Liver (tissue), 3 donors: ENCODE results near the gene TBXT.

Experiments used
- CTCF ChIP-seq: fragments of 150-350 bp; IDR thresholded peaks from 2 replicates; pipeline ENCODE4 v1.5.1; 2017; ENCODE audit warnings: improper control_type of control experiment, low read depth, low read length; ENCODE audit not compliant: missing input control
- MAX ChIP-seq: IDR thresholded peaks from 2 replicates; pipeline ENCODE4 v1.6.1; 2016; ENCODE audit warnings: antibody characterized with exemption
- NR2F2 ChIP-seq: IDR thresholded peaks from 2 replicates; pipeline ENCODE4 v1.6.1; 2016; ENCODE audit warnings: antibody characterized with exemption
- RAD21 ChIP-seq, 2 donors: IDR thresholded peaks; 2 replicates each; pipeline ENCODE4 v1.6.1; 2016; ENCODE audit warnings: antibody characterized with exemption in 2 of 2, mild to moderate bottlenecking in 2 of 2
- YY1 ChIP-seq: IDR thresholded peaks from 2 replicates; pipeline ENCODE4 v1.6.1; 2016; ENCODE audit warnings: antibody characterized with exemption, mild to moderate bottlenecking
- TF ChIP-seq, protein P1 (sequence below): IDR thresholded peaks from 2 replicates; pipeline ENCODE4 v1.6.1; 2016; ENCODE audit warnings: antibody characterized with exemption, mild to moderate bottlenecking
- donor health status: healthy.
- donor health status: healthy.

DNA sequence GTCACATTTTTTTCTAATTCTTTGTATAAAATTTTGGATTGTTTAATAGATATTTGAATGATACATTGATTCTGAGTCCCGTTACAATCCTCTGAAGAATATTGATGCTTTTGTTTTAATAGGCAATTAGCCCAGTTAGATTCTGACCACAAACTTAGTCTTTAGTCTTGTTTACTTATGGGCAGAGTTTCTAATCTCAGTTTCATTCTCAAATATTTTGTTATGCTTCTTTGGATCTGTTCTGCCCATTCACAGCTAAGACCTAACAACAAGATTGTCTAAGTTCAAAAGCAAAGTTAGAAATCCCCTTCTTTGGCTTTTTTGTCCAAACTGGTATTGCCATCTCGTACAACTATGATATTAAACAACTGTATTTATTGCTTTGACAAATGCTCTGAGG, 58.0 kb downstream of the TBXT start:
- TF ChIP-seq CTCF (no peak), NR2F2 (no peak), RAD21 (IDR thresholded peaks at IDR 0.05) (no peak), MAX (no peak), YY1 (no peak)
- TF ChIP-seq, protein P1, sequence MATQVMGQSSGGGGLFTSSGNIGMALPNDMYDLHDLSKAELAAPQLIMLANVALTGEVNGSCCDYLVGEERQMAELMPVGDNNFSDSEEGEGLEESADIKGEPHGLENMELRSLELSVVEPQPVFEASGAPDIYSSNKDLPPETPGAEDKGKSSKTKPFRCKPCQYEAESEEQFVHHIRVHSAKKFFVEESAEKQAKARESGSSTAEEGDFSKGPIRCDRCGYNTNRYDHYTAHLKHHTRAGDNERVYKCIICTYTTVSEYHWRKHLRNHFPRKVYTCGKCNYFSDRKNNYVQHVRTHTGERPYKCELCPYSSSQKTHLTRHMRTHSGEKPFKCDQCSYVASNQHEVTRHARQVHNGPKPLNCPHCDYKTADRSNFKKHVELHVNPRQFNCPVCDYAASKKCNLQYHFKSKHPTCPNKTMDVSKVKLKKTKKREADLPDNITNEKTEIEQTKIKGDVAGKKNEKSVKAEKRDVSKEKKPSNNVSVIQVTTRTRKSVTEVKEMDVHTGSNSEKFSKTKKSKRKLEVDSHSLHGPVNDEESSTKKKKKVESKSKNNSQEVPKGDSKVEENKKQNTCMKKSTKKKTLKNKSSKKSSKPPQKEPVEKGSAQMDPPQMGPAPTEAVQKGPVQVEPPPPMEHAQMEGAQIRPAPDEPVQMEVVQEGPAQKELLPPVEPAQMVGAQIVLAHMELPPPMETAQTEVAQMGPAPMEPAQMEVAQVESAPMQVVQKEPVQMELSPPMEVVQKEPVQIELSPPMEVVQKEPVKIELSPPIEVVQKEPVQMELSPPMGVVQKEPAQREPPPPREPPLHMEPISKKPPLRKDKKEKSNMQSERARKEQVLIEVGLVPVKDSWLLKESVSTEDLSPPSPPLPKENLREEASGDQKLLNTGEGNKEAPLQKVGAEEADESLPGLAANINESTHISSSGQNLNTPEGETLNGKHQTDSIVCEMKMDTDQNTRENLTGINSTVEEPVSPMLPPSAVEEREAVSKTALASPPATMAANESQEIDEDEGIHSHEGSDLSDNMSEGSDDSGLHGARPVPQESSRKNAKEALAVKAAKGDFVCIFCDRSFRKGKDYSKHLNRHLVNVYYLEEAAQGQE, result no peak
